ENCODE results near the gene ABHD4.
"Not testable (repeated sequence)": the region's sequence is repeated elsewhere in the genome, so short reads cannot be mapped to it uniquely, and the experiment has no call there.

ABHD4 gene, protein sequence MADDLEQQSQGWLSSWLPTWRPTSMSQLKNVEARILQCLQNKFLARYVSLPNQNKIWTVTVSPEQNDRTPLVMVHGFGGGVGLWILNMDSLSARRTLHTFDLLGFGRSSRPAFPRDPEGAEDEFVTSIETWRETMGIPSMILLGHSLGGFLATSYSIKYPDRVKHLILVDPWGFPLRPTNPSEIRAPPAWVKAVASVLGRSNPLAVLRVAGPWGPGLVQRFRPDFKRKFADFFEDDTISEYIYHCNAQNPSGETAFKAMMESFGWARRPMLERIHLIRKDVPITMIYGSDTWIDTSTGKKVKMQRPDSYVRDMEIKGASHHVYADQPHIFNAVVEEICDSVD

DNA sequence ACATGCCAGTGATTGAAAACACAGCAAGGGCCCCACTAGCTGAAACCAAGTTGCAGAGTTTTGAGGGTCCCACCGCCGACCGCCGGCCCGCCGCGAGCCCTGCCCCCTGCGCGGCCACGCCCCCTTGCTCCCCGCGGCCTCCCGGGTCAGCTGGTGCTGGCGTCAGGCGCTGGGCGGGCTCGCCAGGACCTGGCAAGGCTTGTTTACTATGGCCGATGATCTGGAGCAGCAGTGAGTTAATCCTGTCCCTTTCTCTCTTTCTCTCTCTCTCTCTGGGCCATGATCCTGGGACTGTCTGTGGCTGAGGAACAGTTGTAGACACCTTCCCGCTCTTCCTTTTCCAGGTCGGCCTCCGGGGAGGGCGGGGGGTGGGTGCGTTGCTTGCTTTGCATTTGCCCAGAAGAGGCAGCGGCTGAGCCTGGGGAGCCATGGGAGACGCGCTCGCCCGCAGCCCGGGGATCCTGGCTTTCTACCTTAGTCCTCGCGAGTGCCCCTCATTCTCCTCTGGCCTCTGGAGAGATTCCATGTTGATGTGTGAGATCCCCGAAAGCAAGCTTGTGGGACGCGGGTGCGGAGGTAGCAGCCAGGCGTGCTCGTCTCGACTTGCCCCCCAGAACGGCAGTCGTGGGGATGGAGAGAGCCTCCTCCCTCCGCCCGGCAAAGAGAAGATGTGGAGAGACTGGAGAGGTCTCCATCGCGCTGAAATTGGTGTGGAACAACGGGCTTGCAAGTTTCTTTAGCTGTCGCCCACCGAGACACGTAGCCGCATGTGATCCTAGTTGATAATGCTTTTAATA, at the start of gene ABHD4:
Gene ABHD4 (plus strand): TSS at position 202 of the 797 bp plus-strand sequence. CDS start 7 bp downstream, at position 209.
- peak; percentile 41 for DNase-seq

DNA sequence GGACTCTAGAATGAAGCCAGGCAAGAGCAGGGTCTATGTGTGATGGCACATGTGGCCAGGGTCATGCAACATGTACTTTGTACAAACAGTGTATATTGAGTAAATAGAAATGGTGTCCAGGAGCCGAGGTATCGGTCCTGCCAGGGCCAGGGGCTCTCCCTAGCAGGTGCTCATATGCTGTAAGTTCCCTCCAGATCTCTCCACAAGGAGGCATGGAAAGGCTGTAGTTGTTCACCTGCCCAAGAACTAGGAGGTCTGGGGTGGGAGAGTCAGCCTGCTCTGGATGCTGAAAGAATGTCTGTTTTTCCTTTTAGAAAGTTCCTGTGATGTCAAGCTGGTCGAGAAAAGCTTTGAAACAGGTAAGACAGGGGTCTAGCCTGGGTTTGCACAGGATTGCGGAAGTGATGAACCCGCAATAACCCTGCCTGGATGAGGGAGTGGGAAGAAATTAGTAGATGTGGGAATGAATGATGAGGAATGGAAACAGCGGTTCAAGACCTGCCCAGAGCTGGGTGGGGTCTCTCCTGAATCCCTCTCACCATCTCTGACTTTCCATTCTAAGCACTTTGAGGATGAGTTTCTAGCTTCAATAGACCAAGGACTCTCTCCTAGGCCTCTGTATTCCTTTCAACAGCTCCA, 48.7 kb upstream of the ABHD4 start:
- no peak for DNase-seq

DNA sequence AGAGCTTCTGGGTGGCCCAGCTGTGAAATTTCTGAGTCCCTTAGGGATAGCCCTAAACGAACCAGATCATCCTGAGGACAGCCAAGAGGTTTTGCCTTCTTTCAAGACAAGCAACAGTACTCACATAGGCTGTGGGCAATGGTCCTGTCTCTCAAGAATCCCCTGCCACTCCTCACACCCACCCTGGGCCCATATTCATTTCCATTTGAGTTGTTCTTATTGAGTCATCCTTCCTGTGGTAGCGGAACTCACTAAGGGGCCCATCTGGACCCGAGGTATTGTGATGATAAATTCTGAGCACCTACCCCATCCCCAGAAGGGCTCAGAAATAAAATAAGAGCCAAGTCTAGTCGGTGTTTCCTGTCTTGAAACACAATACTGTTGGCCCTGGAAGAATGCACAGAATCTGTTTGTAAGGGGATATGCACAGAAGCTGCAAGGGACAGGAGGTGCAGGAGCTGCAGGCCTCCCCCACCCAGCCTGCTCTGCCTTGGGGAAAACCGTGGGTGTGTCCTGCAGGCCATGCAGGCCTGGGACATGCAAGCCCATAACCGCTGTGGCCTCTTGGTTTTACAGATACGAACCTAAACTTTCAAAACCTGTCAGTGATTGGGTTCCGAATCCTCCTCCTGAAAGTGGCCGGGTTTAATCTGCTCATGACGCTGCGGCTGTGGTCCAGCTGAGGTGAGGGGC, 48.0 kb upstream of the ABHD4 start:
- DNase-seq, result peak; percentile 77

DNA sequence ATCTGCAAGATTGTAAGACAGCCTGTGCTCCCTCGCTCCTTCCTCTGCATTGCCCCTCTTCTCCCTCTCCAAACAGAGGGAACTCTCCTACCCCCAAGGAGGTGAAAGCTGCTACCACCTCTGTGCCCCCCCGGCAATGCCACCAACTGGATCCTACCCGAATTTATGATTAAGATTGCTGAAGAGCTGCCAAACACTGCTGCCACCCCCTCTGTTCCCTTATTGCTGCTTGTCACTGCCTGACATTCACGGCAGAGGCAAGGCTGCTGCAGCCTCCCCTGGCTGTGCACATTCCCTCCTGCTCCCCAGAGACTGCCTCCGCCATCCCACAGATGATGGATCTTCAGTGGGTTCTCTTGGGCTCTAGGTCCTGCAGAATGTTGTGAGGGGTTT, 46.5 kb upstream of the ABHD4 start:
- DNase-seq, result no peak

DNA sequence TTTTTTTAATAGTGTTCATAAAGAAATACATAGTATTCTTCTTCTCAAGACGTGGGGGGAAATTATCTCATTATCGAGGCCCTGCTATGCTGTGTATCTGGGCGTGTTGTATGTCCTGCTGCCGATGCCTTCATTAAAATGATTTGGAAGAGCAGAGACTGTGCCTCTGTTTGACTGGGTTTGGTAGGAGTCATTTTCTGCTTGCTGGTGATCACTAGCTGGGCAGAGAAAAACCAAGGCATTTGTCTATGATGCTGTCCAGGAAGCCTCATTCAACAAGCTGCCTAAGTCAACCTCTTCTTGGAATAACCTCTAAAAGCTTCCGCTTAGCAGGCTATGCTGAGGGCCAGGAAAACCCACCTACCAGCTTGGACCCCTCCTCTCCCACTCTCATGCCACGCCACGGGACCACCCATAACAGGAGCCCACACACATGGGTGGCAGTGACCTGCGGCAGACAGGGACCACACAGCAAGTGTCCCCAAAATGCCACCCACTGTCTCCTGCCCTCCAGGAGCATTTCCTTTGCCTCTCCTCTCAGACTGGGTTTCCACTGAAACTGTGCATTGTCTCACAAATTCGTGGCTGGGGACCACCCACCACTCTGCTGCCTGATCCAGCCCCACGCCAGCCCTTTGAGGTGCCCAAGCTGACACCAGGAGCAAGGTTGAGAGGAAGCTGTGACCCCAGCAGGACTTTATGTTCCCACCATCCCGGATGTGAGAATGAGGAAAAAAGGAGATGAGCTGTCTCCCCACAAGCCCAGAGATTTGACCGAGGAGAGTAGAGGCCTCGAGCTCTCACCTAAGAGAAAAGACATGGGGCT, 45.9 kb upstream of the ABHD4 start:
- DNase-seq, result no peak

DNA sequence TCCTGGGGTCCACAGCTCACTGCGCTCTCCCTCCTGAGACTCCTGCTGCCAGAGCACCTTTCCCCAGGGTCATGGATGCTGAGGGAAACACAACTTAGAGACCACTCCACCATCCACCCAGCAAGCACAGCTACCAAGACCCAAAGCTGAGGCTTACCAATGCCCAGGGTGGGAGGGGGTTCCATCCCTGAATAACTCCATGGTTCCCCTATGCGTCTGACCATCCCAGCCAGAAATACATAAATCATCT, 45.3 kb upstream of the ABHD4 start:
- no peak for DNase-seq

DNA sequence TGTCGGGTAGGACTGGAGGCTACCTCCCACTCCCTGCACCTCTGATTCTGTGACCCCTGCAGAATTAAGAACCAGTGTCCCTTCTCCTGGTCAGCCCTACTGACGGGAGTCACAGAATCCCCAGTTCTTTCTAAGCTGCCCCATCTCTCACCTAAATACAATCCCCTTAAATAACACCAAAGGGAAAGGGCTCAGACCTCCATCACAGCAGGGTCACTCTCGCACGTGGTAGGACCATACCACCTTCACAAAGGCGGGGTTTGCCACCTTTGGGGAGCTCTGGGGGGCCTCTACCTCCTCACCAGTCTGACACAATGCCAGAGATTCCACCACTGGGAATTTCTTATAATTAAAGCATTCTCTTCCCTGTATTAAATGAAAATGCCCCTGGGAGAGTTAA, 44.7 kb upstream of the ABHD4 start:
- DNase-seq, result no peak

DNA sequence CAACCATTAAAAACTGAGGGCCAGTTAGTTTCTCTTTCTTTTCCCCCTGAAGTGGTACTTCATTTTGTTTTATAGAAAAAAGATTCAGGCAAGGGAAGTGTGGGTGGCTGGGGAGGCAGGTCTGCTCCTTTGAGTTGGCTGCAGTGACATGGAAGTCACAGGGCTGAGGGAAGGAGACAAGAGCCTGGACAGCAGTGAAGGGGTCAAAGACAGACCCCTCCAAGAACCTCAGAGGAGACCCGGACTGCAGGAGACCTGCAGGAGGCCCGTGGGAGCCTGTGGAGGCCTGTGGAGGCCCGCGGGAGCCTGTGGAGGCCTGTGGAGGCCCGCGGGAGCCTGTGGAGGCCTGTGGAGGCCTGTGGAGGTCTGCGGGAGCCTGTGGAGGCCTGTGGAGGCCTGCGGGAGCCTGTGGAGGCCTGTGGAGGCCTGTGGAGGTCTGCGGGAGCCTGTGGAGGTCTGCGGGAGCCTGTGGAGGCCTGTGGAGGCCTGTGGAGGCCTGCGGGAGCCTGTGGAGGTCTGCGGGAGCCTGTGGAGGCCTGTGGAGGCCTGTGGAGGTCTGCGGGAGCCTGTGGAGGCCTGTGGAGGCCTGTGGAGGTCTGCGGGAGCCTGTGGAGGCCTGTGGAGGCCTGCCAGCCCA, 44.1 kb upstream of the ABHD4 start:
- DNase-seq, result not testable (repeated sequence)

DNA sequence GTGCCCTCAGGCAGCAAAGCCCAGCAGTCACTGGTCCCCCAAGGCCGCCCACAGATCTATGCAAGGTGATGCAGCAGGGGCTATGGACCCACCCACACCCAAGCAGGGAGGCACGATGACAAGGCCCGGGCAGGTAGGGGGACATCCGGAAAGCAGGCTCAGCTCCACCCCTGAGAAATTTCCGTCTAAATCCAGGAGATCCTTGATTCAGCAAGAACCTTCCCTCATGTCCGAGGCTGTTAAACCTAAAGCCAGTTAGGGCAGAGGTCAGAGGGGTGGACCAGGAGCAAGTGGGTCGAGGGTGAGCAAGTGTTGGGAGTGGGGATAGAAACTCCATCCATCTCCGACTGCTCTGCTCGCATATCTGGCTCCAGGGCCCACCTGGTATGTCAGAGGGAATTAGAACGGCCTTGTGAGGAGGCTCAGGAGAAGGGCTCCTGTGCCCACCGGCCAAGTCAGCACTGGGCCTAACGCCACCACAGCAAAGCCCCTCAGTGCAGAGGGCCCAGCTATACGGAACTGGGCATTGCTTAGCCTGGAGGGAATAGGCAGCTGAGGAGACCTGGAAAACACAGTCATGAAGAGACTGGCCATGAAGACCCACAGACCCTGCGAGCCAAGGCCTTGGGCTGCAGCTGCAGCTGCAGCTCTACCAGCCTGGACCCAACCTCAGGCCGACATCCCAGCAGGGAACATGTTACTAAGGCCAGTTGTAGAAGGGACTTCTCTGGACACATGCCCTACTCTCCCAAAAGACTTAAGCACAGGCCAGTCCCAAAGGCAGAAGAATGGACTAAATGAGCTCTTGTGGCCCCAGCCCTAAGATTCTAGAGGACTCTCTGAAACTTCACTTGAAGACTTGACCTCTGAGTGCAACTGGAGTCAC, 43.4 kb upstream of the ABHD4 start:
- no peak for DNase-seq

DNA sequence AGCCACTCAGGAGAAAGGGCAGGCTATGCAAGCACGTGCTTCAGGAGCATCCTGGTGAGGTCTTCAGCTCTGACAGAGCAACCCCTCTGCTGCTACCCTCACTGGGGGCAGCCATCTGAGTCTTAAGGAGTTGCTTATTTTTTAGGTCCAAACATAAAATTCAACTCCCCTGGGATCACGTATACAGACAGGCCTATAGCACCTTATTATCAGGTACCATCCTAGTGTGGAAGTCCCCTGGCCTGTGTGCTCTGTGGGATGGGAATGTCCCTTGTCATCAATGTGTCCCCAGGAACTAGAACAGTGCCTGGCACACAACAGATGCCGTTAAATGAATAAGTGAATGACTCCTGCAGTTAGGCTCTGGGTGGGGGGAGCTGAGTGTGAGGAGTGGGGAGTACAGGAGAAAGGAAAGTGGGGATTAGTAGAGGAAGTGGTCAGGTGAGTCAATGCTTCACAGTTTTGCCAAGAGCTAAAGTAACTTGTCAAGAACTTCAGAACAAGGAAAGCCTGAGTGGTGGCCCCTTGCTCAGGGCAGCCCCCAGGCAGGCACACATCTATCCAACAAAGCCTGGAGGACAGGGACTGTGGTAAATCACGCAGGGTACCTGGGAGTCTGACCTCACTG, 42.6 kb upstream of the ABHD4 start:
- peak; percentile 65 for DNase-seq

DNA sequence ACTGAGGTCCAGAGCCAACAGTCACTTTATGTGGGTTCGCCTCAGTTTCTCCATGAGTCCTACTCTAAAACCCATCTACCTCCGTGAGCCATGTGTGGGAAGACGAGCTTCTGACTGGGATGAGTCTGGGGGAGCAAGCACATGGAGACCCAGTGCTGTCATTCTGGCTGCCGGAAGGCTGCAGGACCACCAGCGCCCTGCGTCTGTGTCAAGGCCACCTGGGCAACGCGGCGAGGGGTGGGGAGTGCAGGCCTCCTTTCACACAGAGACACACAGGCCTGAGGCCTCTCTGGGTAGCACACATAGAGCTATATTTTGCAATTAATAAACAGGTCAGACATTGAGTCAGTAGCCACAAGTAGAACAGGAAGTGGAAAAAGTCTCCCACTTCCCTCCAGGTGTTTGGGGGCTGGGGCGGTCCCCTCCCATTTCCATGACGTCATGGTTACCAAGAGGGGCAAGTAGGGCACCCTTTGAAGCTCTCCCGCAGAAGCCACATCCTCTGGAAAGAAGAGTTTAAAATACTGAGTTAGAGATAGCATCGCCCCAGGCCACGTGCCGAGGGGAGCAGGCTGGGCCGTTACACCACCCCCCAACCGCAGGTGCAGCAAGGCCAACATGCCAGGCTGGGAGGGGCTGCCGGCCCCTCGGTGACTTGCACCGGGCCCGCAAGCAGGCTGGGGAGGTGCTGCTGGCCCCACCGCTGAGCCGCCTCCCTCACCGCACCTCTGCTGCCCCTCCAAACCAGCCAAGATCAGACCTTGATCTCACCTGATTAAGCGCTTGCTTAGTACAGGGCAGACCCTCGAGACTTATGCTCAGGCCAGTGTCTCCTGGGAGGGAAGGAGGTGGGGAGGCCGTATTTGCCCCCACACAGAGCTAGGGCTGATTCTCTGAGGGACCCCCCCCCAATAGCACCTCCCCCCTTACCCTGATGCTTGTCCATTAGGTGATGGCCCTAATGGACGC, 41.8 kb upstream of the ABHD4 start:
- DNase-seq, result peak; percentile 96

DNA sequence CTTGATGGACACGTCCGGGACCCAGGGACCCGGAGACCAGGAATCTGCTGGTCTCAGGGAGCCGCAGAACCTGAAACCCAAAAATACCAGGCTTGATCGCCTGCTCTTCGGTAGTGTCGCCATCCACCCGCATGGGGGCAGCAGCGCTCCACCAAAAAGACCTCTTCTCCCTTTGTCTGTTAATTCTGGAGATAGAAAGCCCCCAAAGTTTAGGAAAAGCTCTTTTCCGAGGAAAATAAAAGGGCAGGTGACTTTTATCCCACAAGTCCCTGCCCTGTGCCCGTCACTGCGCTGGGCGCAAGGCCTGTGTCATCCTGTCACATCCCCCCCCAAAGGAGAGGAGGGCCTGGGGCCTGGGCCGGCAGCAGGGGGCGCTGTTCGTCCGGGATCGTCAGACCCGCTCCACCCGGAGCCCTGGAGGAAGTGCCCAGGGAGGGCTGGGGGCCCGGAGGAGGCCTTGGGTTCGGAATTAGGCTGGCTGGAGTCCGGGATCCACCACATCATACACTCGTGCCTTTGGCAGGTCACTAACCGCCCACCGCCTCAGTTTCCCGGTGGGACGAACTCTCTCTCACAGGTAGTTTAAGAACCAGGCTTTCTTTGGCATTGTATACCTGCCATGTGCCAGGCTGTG, 41.0 kb upstream of the ABHD4 start:
- DNase-seq, result peak; percentile 86

DNA sequence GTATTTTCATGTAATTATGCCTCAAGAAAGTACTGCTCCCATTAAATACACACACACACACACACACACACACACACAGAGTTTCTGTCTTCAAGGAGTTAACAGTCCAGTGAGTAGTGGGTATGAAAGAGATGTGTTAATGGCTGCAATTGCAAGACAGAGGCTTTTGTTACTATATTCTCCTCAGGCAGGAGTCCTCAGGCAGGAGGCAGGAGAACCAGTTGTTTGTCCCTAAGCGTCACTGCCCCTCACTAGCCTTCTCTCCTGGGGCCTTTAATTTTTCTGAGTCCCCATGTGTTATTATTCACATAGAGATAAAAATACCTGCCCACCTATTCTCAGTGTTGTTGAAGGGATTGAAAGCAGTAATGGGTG, 40.3 kb upstream of the ABHD4 start:
- DNase-seq, result no peak

DNA sequence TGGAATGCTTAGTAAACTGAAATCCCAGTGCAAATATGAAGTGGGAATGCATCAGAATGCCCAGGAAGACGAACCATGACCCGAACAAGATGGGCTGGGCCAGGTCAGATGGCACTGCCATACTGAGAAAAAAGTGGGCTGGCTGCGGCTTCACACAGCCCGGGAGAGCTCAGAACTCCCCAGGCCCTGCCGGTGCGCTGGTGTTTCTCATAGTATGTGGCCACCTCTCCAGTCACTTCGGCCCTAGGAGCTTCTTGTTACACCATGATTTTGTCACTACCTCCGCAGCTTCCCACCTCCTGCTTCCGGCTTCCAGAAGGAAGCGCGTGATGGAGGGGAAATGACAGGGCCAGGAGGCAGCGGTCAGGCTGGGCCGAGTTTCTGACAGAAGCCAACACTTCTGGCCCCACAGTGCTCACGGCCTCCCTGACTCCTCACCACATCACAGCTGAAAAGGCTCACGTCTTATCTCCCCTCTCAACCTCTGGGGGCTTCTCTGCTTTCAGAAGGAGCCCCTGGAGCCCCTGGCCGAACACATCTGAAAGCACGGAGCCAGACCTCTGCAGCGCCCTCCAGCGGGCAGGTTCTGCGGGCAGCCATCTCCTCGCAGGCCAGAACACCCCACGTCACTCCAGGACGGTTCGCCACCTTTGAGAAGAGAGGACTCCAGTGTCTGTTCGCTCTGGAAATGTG, 39.7 kb upstream of the ABHD4 start:
- peak; percentile 70 for DNase-seq

DNA sequence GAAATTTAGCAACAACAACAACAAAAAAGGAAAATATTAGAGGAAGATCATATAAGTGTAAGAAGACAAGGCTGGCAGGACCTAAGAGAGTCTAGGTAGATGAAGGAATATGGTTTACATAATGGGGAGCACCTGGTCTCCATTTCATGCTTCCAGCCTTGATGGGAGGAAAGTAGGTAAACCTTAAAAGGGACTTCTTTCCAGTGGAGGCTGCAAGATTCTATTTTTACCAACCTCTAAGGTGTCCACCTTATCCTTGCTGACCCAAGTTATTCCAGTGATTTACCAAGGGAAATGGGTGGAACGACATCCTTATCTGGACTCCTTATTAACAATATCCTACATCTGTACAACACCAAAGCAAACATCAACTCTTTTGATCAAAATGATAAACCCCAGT, 39.1 kb upstream of the ABHD4 start:
- DNase-seq, result no peak

DNA sequence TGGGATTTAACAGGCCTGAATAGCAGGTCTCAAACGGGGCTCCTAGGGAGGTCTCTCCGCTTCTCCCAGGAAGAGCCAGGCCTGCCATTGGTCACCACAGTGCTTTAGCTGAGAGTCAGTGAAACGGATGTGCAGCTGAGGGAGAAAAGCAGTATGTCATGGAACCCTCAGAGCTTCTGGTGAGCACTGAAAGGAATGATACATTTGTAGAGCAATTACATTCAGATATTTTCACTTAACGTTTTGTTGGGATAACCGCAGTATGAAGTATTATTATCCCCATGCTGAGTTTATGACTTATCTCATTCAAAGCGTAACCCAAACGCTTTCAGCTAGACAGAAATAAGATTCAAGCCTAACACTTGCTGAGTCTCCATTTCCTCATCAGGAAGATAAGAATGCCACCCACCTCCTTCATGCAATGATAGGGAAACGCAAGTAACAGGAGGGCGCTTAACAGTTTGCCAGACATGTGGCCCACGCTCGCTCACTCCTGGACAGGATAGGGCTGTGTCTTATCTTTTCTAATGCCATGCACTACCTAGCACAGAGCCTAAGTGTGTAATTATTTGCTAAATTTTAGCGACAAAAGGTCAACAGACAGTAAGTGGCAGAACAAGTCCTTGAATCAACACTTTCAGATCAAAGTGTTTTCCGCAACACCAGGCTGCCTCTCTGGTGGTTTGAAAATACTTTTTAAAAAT, 37.3 kb upstream of the ABHD4 start:
- peak; percentile 43 for DNase-seq

DNA sequence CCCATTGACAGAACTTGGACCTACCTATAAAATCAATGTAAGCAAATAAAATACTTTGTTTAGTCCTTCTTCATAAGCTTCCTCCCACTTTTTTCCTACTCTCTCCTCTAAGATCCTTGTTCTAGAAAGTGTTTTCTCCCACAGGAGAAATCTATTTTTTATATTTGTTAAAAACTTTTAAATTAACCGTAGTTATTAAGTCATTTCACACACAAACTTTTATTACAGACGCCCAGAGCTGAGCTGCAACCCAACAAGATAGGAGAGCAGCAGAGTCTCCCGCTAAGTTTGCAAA, 36.8 kb upstream of the ABHD4 start:
- DNase-seq, result no peak

Data from stimulated activated naive CD4-positive, alpha-beta T cell treated with Interleukin-2 at 50 U/mL for 16 hours (primary cell).